Peyer's patch (tissue), 4 donors: ENCODE data around the gene KCNE4.

ENCODE experiments used
- CTCF ChIP-seq, 6 experiments: fragments of 450-650 bp in 4 of 6; fragments of 200-600 bp in 2 of 6; sonication (generic) in 1 of 6; IDR thresholded peaks; one replicate each; pipeline ENCODE4 v1.5.1; 2017 to 2019; ENCODE audit warnings: antibody characterized with exemption in 6 of 6, mild to moderate bottlenecking in 3 of 6, moderate library complexity in 1 of 6
- POLR2A ChIP-seq, 2 donors: fragments of 450-650 bp; IDR thresholded peaks; one replicate each; pipeline ENCODE4 v1.5.1; 2017; ENCODE audit warnings: antibody characterized with exemption in 2 of 2, mild to moderate bottlenecking in 2 of 2, moderate library complexity in 2 of 2

- TF ChIP-seq CTCF (IDR thresholded peaks at IDR 0.05) (no peak), POLR2A (IDR thresholded peaks at IDR 0.05) (no peak)
Observed at GRCh38 chr2:223008162-223008561, 43.8 kb upstream of the KCNE4 start.
